Activated CD4-positive, alpha-beta T cell treated with anti-CD3 and anti-CD28 coated beads, Interleukin-10, Interleukin-2, amounts not matched to agents 100 ng/mL and 50 ng/mL, durations not matched to agents 16 hours and 8 hours (primary cell): Measurements from ENCODE around the gene STUM.
"Not testable (repeated sequence)": the region's sequence is repeated elsewhere in the genome, so short reads cannot be mapped to it uniquely, and the experiment has no call there.

Experiments
- DNase-seq: peaks from one replicate; pipeline ENCODE4 v3.0.0-alpha.2; 2020

STUM gene

GRCh38 chr1:226606311-226607267, 58.0 kb downstream of the STUM start:
- no peak for DNase-seq

- no peak for DNase-seq
Observed at GRCh38 chr1:226607268-226607660, 58.7 kb downstream of the STUM start.

- no peak for DNase-seq
Observed at GRCh38 chr1:226607821-226608220, 59.3 kb downstream of the STUM start.

- DNase-seq, result peak; percentile 72
Observed at GRCh38 chr1:226608699-226609505, 60.3 kb downstream of the STUM start.

GRCh38 chr1:226609836-226610455, 61.4 kb downstream of the STUM start:
- DNase-seq, result no peak

- DNase-seq, result no peak
Observed at GRCh38 chr1:226610671-226611070, 62.1 kb downstream of the STUM start.

- no peak for DNase-seq
Observed at GRCh38 chr1:226611301-226611700, 62.7 kb downstream of the STUM start.

- not testable (repeated sequence) for DNase-seq
Observed at GRCh38 chr1:226611980-226612379, 63.4 kb downstream of the STUM start.

GRCh38 chr1:226615876-226616275, 67.3 kb downstream of the STUM start:
- DNase-seq, result no peak

- no peak for DNase-seq
Observed at GRCh38 chr1:226616636-226617035, 68.1 kb downstream of the STUM start.

- no peak for DNase-seq
Observed at GRCh38 chr1:226617109-226617508, 68.5 kb downstream of the STUM start.

GRCh38 chr1:226617719-226618118, 69.2 kb downstream of the STUM start:
- DNase-seq, result not testable (repeated sequence)

- DNase-seq, result no peak
Observed at GRCh38 chr1:226618380-226618779, 69.8 kb downstream of the STUM start.

GRCh38 chr1:226619031-226619430, 70.5 kb downstream of the STUM start:
- DNase-seq, result no peak

- no peak for DNase-seq
Observed at GRCh38 chr1:226622012-226622411, 73.4 kb downstream of the STUM start.

GRCh38 chr1:226624526-226624925, 76.0 kb downstream of the STUM start:
- no peak for DNase-seq

- DNase-seq, result no peak
Observed at GRCh38 chr1:226625326-226625725, 76.8 kb downstream of the STUM start.

- no peak for DNase-seq
Observed at GRCh38 chr1:226625832-226626576, 77.4 kb downstream of the STUM start.

GRCh38 chr1:226626577-226626956, 78.0 kb downstream of the STUM start:
- DNase-seq, result peak; percentile 89

- DNase-seq, result no peak
Observed at GRCh38 chr1:226627050-226627755, 78.6 kb downstream of the STUM start.

- DNase-seq, result no peak
Observed at GRCh38 chr1:226627924-226628611, 79.5 kb downstream of the STUM start.
